Neural progenitor cell (in vitro differentiated cells): ENCODE data around the gene SESN3. TPM values are rescaled to one million over a fixed set of nuclear protein-coding genes. Genes with fewer than 3 reads are reported as not detected.
A peak's percentile ranks its signal among the peaks of the same experiment; 100 is the strongest.
"Not testable (repeated sequence)": the region's sequence is repeated elsewhere in the genome, so short reads cannot be mapped to it uniquely, and the experiment has no call there.

Experiments used
- DNase-seq: peaks from one replicate; pipeline ENCODE4 v3.0.0-alpha.2; 2016; ENCODE audit warnings: low spot score
- H2AFZ ChIP-seq: fragments of 200-600 bp; sonication (generic); replicated peaks from 2 replicates; pipeline ENCODE4 v1.6.1; 2016; ENCODE audit warnings: antibody characterized with exemption
- H3F3A ChIP-seq: fragments of 200-600 bp; sonication (generic); 2 replicates; pipeline ENCODE4 v1.6.1; 2016; ENCODE audit warnings: antibody characterized with exemption, low read depth
- H3K27ac ChIP-seq: fragments of 200-600 bp; sonication (generic); 2 replicates; pipeline ENCODE4 v1.5.1; 2016; ENCODE audit warnings: mild to moderate bottlenecking
- H3K27me3 ChIP-seq: fragments of 200-600 bp; sonication (generic); 2 replicates; pipeline ENCODE4 v1.6.1; 2016; ENCODE audit warnings: mild to moderate bottlenecking, moderate library complexity
- H3K36me3 ChIP-seq: fragments of 200-600 bp; sonication (generic); 2 replicates; pipeline ENCODE4 v1.5.1; 2016
- H3K4me1 ChIP-seq: fragments of 200-600 bp; sonication (generic); 2 replicates; pipeline ENCODE4 v1.6.1; 2016; ENCODE audit warnings: mixed run types
- H3K4me2 ChIP-seq: fragments of 200-600 bp; sonication (generic); 2 replicates; pipeline ENCODE4 v1.6.1; 2016
- H3K4me3 ChIP-seq: fragments of 200-600 bp; sonication (generic); 2 replicates; pipeline ENCODE4 v1.5.1; 2016
- H3K79me2 ChIP-seq: fragments of 200-600 bp; sonication (generic); 2 replicates; pipeline ENCODE4 v1.6.1; 2016; ENCODE audit warnings: low read depth
- H3K9ac ChIP-seq: fragments of 200-600 bp; sonication (generic); 2 replicates; pipeline ENCODE4 v1.6.1; 2016
- H3K9me3 ChIP-seq: fragments of 200-600 bp; sonication (generic); 2 replicates; pipeline ENCODE4 v1.5.1; 2016; ENCODE audit warnings: low read depth
- H4K20me1 ChIP-seq: fragments of 200-600 bp; sonication (generic); 2 replicates; pipeline ENCODE4 v1.6.1; 2016; ENCODE audit warnings: low read depth
- H3K27ac Mint-ChIP-seq: 3 replicates; pipeline ENCODE4 v1.8.0; 2021; ENCODE audit warnings: mixed read lengths
- H3K27me3 Mint-ChIP-seq: 2 replicates; pipeline ENCODE4 v1.8.0; 2022; ENCODE audit warnings: low read depth, mild to moderate bottlenecking, inconsistent platforms, moderate library complexity, mixed read lengths; ENCODE audit not compliant: insufficient read depth
- H3K36me3 Mint-ChIP-seq: 3 replicates; pipeline ENCODE4 v1.8.0; 2021; ENCODE audit warnings: mixed read lengths
- H3K4me1 Mint-ChIP-seq: 3 replicates; pipeline ENCODE4 v1.8.0; 2021; ENCODE audit warnings: mixed read lengths
- H3K4me3 Mint-ChIP-seq: 3 replicates; pipeline ENCODE4 v1.8.0; 2021; ENCODE audit warnings: mild to moderate bottlenecking, moderate library complexity, mixed read lengths
- H3K9me3 Mint-ChIP-seq: 3 replicates; pipeline ENCODE4 v1.8.0; 2020; ENCODE audit warnings: mixed read lengths
- EZH2 ChIP-seq: fragments of 200-600 bp; sonication (generic); IDR thresholded peaks from 2 replicates; pipeline ENCODE4 v1.6.1; 2017; ENCODE audit warnings: antibody characterized with exemption, mild to moderate bottlenecking, moderate library complexity
- EZH2phosphoT487 ChIP-seq: fragments of 200-600 bp; sonication (generic); IDR thresholded peaks from 2 replicates; pipeline ENCODE4 v1.6.1; 2017; ENCODE audit warnings: antibody characterized with exemption
- total RNA-seq: library from RNA; depleted of rRNA; stranded (reverse); fragments of >200 nt; gene quantifications from 2 replicates; pipeline ENCODE4 v1.2.3, GENCODE V29; 2015; ENCODE audit warnings: low replicate concordance
- TF ChIP-seq, protein P1 (sequence below): fragments of 200-600 bp; sonication (generic); IDR thresholded peaks from 2 replicates; pipeline ENCODE4 v1.5.1; 2017; ENCODE audit warnings: antibody characterized with exemption, mild to moderate bottlenecking

SESN3 gene
- total RNA-seq, 1 donor from 2014 or later, result 234 TPM

DNA sequence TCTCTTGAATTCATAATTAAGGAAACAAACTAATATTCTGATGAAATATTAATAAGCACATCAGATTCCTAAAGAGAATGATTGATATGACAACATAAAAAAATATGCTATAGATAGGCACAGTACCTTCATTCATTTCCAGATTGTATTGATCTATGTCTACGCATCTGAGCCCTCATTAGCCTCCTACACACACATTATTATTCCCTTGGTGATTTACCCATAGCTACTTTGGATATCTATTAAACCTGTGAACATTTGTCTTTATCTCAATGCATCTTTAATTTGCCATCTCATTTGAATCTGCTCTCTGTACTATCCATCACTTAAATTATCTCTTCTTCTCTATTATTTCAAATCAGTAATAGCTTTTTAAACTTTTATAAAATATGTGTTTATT lies 18.4 kb downstream of the SESN3 start:
- Histone ChIP-seq H3K79me2 (peaks cover 99% of the 10 kb centered on the region), H3K4me1 (no peaks in the 10 kb centered on the region), H4K20me1 (peaks cover 55% of the 10 kb centered on the region), H3K9ac (no peak overlapping the region), H3K27ac (no peak overlapping the region), H3K36me3 (peaks cover 2% of the 10 kb centered on the region), H3K4me3 (no peak overlapping the region), H3K4me2 (no peak overlapping the region), H3F3A (peaks cover 10% of the 10 kb centered on the region), H3K27me3 (no peaks in the 10 kb centered on the region), H3K9me3 (no peaks in the 10 kb centered on the region), H2AFZ (no peak overlapping the region)
- peaks cover 21% of the 10 kb centered on the region for H3K9me3 Mint-ChIP-seq
- TF ChIP-seq, protein P1, sequence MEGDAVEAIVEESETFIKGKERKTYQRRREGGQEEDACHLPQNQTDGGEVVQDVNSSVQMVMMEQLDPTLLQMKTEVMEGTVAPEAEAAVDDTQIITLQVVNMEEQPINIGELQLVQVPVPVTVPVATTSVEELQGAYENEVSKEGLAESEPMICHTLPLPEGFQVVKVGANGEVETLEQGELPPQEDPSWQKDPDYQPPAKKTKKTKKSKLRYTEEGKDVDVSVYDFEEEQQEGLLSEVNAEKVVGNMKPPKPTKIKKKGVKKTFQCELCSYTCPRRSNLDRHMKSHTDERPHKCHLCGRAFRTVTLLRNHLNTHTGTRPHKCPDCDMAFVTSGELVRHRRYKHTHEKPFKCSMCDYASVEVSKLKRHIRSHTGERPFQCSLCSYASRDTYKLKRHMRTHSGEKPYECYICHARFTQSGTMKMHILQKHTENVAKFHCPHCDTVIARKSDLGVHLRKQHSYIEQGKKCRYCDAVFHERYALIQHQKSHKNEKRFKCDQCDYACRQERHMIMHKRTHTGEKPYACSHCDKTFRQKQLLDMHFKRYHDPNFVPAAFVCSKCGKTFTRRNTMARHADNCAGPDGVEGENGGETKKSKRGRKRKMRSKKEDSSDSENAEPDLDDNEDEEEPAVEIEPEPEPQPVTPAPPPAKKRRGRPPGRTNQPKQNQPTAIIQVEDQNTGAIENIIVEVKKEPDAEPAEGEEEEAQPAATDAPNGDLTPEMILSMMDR, result no peak
- TF ChIP-seq EZH2, result no peak
- no peak for TF ChIP-seq EZH2phosphoT487
- peaks cover 2% of the 10 kb centered on the region for H3K4me1 Mint-ChIP-seq
- H3K27me3 Mint-ChIP-seq, result no peaks in the 10 kb centered on the region
- DNase-seq, result no peak
- no peak overlapping the region for H3K27ac Mint-ChIP-seq
- no peak overlapping the region for H3K4me3 Mint-ChIP-seq
- H3K36me3 Mint-ChIP-seq, result peaks cover 29% of the 10 kb centered on the region

DNA sequence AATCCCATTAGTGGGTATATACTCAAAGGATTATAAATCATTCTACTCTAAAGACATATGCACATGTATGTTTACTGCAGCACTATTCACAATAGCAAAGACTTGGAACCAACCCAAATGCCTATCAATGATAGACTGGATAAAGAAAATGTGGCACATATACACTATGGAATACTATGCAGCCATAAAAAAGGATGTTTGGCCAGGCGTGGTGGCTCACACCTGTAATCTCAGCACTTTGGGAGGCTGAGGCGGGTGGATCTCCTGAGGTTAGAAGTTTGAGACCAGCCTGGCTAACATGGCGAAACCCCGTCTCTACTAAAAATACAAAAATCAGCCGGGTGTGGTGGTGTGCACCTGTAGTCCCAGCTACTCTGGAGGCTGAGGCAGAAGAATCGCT lies 21.5 kb downstream of the SESN3 start:
- peaks cover 72% of the 10 kb centered on the region for H4K20me1 ChIP-seq
- Mint-ChIP-seq H3K9me3 (peaks cover 22% of the 10 kb centered on the region), H3K36me3 (peaks cover 24% of the 10 kb centered on the region)
- not testable (repeated sequence) for H3K27me3 Mint-ChIP-seq, H3K27ac ChIP-seq, H3K36me3 ChIP-seq, H3K27me3 ChIP-seq, H3K4me1 ChIP-seq, H3K27ac Mint-ChIP-seq, H3K4me2 ChIP-seq, H3K9ac ChIP-seq, H3K4me3 Mint-ChIP-seq, H3K4me3 ChIP-seq, H2AFZ ChIP-seq, H3K4me1 Mint-ChIP-seq, DNase-seq, H3K9me3 ChIP-seq
- H3F3A ChIP-seq, result peaks cover 18% of the 10 kb centered on the region
- H3K79me2 ChIP-seq, result peaks cover 100% of the 10 kb centered on the region

DNA sequence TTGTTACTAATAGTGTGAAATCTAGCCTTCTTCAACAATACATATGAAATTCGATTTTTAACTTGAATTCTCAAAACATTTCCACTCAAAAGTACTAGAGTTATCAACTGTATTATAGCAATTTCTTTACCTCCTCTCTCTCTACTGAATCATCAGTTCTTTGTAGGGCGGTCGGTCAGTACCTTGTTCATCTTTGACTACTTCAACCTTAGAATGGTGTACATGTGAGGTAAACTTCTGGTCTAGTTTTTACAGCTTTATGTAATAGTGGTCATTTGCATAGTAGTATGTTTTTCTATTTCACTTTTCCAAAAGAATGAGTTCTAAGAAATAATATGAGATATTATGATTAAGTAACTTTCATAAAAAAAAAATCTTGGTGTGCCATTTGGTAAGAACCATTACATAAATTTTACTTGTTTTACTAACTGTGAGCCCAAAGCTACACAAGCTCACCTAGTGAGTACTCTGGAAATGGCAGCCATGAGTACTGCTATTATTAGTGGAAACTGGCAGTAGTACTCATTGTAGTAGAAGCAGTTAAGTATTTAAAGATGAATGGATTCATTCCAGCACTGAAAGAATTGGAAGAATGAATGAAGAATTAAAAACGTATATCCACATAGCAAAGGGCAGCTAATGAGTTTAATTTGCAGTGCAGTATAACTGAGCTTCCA lies 30.1 kb downstream of the SESN3 start:
- H3K27ac Mint-ChIP-seq, result no peak overlapping the region
- no peak for DNase-seq
- no peaks in the 10 kb centered on the region for H3K9me3 ChIP-seq
- TF ChIP-seq, protein P1, result no peak
- no peak for TF ChIP-seq EZH2phosphoT487
- no peak for TF ChIP-seq EZH2
- peak overlapping the region; percentile 12 for H3K4me2 ChIP-seq
- peaks cover 99% of the 10 kb centered on the region for H4K20me1 ChIP-seq
- H3K36me3 Mint-ChIP-seq, result peaks cover 26% of the 10 kb centered on the region
- H3K27me3 Mint-ChIP-seq, result no peaks in the 10 kb centered on the region
- H3K4me1 ChIP-seq, result peaks cover 42% of the 10 kb centered on the region
- H3K27ac ChIP-seq, result no peak overlapping the region
- H3K36me3 ChIP-seq, result peaks cover 5% of the 10 kb centered on the region
- H3K9ac ChIP-seq, result no peak overlapping the region
- peaks cover 6% of the 10 kb centered on the region for H3K4me1 Mint-ChIP-seq
- no peaks in the 10 kb centered on the region for H3K27me3 ChIP-seq
- peaks cover 100% of the 10 kb centered on the region for H3K79me2 ChIP-seq
- no peak overlapping the region for H2AFZ ChIP-seq
- H3F3A ChIP-seq, result peaks cover 29% of the 10 kb centered on the region
- H3K4me3 ChIP-seq, result no peak overlapping the region
- peaks cover 16% of the 10 kb centered on the region for H3K9me3 Mint-ChIP-seq
- no peak overlapping the region for H3K4me3 Mint-ChIP-seq

DNA sequence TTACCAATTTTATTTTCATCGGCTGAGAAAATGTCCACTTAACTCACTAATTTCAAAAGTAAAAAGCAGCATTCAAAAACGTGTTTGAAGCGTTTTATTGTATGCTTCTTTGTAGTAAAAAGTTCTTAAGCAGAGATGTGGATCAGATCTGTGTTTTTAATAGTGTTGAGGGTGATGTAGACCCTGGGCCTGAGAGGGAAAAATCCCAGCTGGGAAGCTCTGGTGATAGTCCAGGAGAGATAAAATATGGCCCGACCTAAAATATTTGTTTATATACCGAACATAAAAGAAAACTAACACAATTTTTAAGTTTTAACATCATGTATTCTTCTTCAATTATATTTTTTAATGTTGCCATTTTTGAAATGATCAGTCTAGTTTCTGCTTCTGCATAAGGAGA lies 35.2 kb downstream of the SESN3 start:
- H3K4me2 ChIP-seq, result no peak overlapping the region
- H3F3A ChIP-seq, result peaks cover 16% of the 10 kb centered on the region
- Mint-ChIP-seq H3K36me3 (peaks cover 27% of the 10 kb centered on the region), H3K9me3 (peaks cover 4% of the 10 kb centered on the region), H3K27ac (no peak overlapping the region), H3K4me1 (peaks cover 2% of the 10 kb centered on the region), H3K27me3 (peaks cover 2% of the 10 kb centered on the region), H3K4me3 (no peak overlapping the region)
- DNase-seq, result no peak
- peaks cover 37% of the 10 kb centered on the region for H3K4me1 ChIP-seq
- H3K9ac ChIP-seq, result no peak overlapping the region
- H4K20me1 ChIP-seq, result peaks cover 97% of the 10 kb centered on the region
- H2AFZ ChIP-seq, result no peak overlapping the region
- peak overlapping the region; percentile 5 for H3K27ac ChIP-seq
- H3K36me3 ChIP-seq, result peaks cover 7% of the 10 kb centered on the region
- no peaks in the 10 kb centered on the region for H3K9me3 ChIP-seq
- H3K79me2 ChIP-seq, result peaks cover 100% of the 10 kb centered on the region
- H3K4me3 ChIP-seq, result no peak overlapping the region
- no peak for TF ChIP-seq EZH2
- TF ChIP-seq EZH2phosphoT487, result no peak
- H3K27me3 ChIP-seq, result no peaks in the 10 kb centered on the region
